ENCODE results near the gene DPH6.

The DPH6 gene

DNA sequence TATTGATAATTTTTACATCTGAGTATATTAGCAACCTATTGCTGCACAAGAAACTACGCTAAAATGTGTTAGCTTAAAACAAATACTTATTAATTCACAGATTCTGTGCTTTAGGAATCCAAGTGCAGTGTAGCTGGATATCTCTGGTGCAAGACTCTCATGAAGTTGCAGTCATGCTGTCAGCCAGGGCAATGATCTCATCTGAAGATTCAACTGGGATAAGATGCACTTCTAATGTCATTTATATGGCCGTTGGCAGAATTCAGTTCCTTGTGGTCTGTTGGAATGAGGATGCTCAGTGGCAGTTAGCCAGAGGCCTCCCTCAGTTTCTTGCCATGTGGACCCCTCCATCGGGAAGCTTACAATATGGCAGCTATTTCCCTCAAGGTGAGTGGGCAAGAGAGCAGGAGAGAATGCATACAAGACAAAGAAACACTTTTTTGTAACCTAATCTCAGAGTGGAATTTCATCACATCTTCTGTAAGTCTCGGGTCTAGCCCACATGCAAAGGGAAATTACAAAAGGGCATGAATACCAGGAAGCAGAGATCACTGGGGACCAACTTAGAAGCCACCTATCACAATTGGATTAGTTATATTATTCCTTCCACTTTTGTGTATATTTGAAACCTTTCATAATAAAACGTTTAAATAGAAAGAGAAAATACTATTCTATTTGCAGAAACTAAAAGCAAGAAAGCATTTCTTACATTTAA lies 61.6 kb downstream of the DPH6 start:
- no peak for DNase-seq (ENCODE audit: low read depth)
- no peak overlapping the region for H3K4me3 ChIP-seq (ENCODE audit: low read depth, low read length)
- TF ChIP-seq, protein P1, sequence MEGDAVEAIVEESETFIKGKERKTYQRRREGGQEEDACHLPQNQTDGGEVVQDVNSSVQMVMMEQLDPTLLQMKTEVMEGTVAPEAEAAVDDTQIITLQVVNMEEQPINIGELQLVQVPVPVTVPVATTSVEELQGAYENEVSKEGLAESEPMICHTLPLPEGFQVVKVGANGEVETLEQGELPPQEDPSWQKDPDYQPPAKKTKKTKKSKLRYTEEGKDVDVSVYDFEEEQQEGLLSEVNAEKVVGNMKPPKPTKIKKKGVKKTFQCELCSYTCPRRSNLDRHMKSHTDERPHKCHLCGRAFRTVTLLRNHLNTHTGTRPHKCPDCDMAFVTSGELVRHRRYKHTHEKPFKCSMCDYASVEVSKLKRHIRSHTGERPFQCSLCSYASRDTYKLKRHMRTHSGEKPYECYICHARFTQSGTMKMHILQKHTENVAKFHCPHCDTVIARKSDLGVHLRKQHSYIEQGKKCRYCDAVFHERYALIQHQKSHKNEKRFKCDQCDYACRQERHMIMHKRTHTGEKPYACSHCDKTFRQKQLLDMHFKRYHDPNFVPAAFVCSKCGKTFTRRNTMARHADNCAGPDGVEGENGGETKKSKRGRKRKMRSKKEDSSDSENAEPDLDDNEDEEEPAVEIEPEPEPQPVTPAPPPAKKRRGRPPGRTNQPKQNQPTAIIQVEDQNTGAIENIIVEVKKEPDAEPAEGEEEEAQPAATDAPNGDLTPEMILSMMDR (IDR thresholded peaks at IDR 0.05; ENCODE audit: low read depth, low read length, missing control alignments) = no peak
- in situ Hi-C loops (cut with HindIII; ENCODE audit: low sequenced_read_pairs) = no loop called here

DNA sequence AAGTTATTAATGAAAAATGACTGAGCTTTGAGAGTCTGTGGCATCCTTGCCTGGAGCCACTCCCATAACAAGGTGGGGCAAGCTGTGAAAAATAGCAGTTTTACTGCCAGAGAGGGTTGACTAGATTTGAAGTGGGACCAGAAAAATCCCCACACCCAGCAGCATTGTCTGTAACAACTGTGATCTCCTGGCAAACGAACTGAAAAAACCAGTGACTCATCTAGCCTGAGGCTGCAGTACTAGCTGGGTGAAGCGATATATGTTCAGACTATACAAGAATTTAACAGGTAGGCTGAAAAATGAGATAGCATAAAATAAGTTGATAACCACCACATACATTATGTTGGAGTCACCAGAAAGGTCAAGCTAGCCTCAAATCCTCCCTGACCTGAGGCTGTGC lies 64.0 kb downstream of the DPH6 start:
- no peak overlapping the region for H3K4me3 ChIP-seq (ENCODE audit: low read depth, low read length)
- TF ChIP-seq, protein P1 (IDR thresholded peaks at IDR 0.05; ENCODE audit: low read depth, low read length, missing control alignments) = no peak
- peak; percentile 71 for DNase-seq (ENCODE audit: low read depth)
- in situ Hi-C loops (cut with HindIII; ENCODE audit: low sequenced_read_pairs) = no loop called here

DNA sequence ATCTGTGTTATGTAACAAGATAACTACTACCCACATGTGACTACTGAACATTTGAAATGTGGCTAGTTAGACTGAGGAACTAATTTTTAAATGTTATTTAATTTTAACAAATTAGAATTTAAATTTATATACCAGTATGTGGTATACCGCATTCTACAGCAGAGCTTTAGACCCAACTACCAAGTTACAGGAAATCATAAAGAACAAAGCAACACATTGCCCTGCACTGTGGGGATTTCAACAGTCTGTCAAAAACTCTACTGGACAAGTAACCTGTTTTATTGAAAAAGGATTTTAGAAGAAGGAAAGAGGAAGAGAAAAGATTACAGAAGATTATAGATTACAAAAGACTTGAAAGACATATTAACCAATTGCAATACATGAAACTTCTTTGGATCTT lies 64.9 kb downstream of the DPH6 start:
- in situ Hi-C loops (cut with HindIII; ENCODE audit: low sequenced_read_pairs) = no loop called here
- no peak for DNase-seq (ENCODE audit: low read depth)
- H3K4me3 ChIP-seq (ENCODE audit: low read depth, low read length) = no peak overlapping the region
- TF ChIP-seq, protein P1 (IDR thresholded peaks at IDR 0.05; ENCODE audit: low read depth, low read length, missing control alignments) = no peak

DNA sequence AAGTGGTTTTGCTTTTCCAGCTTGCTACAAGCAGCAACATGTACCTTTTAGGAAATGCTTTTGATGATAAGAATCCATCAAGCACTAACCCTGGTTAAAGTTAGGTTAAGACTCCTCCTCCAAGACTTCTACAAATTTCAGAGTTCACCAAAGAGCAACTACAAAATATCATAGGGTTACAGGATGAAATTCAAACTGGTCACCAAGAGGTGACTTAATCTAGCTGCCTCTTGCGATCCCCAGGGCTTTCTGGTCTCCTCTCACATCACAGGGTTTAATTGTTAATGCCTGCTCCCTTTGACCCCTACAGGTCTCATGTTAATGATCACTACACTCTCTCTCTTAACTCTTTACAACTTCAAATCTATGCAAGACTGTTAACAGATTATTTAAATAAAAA lies 66.5 kb downstream of the DPH6 start:
- no peak for DNase-seq (ENCODE audit: low read depth)
- in situ Hi-C loops (cut with HindIII; ENCODE audit: low sequenced_read_pairs) = no loop called here
- TF ChIP-seq, protein P1 (IDR thresholded peaks at IDR 0.05; ENCODE audit: low read depth, low read length, missing control alignments) = no peak
- no peak overlapping the region for H3K4me3 ChIP-seq (ENCODE audit: low read depth, low read length)

DNA sequence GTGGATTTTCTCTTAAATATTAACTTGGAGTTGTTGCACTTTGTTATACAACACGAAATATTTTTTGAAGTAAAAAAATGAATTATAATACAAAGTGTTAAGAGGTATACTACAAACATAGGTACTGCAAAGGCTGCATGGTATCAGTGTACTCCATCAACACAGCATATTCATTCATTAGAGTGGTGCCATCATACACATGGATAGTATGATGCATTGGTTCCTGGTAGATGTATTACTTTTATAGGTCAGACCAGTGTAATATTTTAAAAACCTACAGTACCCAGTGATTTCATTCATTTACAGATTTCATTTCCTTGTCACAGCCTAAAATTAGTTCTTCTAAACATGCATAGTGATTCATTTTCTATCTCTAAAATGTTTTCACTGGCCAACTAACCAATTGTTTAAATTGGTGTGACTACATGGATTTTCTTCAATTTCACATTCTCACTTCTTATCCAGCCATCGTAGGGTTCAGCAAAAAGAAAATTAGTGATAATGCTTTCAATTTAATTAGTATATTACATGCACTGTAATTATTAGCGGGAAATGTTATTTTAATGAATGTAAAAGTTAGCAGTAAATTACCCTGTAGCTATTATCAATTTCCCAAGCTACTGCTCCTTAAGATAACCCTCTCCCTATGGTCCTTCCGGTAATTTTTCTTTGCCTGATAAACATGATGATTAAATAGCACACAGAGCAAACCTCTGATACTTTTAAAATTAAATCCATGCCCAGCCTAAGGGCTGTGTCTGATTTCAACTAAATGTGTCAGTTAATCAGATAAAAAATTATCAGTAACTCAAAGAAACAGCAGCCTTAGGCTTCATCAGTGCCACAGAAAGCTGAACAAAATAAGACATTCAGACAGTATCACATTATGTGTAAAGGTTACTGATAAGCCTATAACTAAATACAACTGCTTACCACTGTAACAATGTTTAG lies 68.4 kb downstream of the DPH6 start:
- DNase-seq (ENCODE audit: low read depth) = no peak
- in situ Hi-C loops (cut with HindIII; ENCODE audit: low sequenced_read_pairs) = no loop called here
- no peak overlapping the region for H3K4me3 ChIP-seq (ENCODE audit: low read depth, low read length)
- TF ChIP-seq, protein P1 (IDR thresholded peaks at IDR 0.05; ENCODE audit: low read depth, low read length, missing control alignments) = no peak

DNA sequence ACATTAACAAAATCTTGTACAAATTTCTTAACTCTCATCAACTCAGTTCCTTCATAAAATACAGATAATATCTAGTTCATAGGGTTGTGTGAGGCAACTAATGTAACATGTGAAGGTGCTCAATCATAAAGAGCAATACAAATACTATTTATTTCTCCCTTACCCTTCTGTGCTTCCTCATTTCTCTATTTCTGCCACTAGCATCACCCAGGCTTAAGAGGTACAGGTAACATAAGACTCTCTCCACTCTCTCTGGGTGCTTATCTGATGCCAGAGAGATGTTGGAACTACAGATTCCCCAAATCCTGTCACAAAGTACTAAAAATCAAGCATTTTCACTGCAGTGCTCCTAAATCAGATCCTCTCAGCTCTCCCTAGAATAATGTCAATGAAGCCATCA lies 74.9 kb downstream of the DPH6 start:
- in situ Hi-C loops (cut with HindIII; ENCODE audit: low sequenced_read_pairs) = no loop called here
- TF ChIP-seq, protein P1 (IDR thresholded peaks at IDR 0.05; ENCODE audit: low read depth, low read length, missing control alignments) = no peak
- DNase-seq (ENCODE audit: low read depth) = no peak
- H3K4me3 ChIP-seq (ENCODE audit: low read depth, low read length) = no peak overlapping the region
